Progenitor cell of endocrine pancreas (in vitro differentiated cells): ENCODE data around the gene ENOSF1. TPM values are rescaled to one million over a fixed set of nuclear protein-coding genes. Genes with fewer than 3 reads are reported as not detected.
"Not testable (repeated sequence)": the region's sequence is repeated elsewhere in the genome, so short reads cannot be mapped to it uniquely, and the experiment has no call there.

Experiments used
- DNase-seq: peaks from one replicate; pipeline ENCODE4 v3.0.0; 2021; ENCODE audit warnings: low spot score; ENCODE audit not compliant: unreplicated experiment
- H3K27ac Mint-ChIP-seq: 2 replicates; pipeline ENCODE4 v1.8.0; 2021; ENCODE audit warnings: mild to moderate bottlenecking, moderate library complexity, mixed read lengths
- H3K27me3 Mint-ChIP-seq: 2 replicates; pipeline ENCODE4 v1.8.0; 2021; ENCODE audit warnings: mixed read lengths
- H3K36me3 Mint-ChIP-seq: 2 replicates; pipeline ENCODE4 v1.8.0; 2022; ENCODE audit warnings: mixed read lengths; ENCODE audit not compliant: insufficient read depth
- H3K4me1 Mint-ChIP-seq: 2 replicates; pipeline ENCODE4 v1.8.0; 2021; ENCODE audit warnings: low read depth, mixed read lengths
- H3K4me3 Mint-ChIP-seq: 2 replicates; pipeline ENCODE4 v1.8.0; 2021; ENCODE audit warnings: low read depth, mild to moderate bottlenecking, moderate library complexity, mixed read lengths
- H3K9me3 Mint-ChIP-seq: 2 replicates; pipeline ENCODE4 v1.8.0; 2021; ENCODE audit warnings: low read depth, mixed read lengths
- total RNA-seq: library from RNA; stranded (reverse); gene quantifications from 2 replicates; pipeline ENCODE4 v1.2.1, GENCODE V29; 2021
- TF ChIP-seq, protein P1 (sequence below): fragments of 200-600 bp; sonication (generic); IDR thresholded peaks from one replicate; pipeline ENCODE4 v1.5.0; 2021; ENCODE audit warnings: antibody characterized with exemption, mild to moderate bottlenecking; ENCODE audit not compliant: unreplicated experiment

ENOSF1 gene
- total RNA-seq, 1 donor from 2014 or later = 70.8 TPM

DNA sequence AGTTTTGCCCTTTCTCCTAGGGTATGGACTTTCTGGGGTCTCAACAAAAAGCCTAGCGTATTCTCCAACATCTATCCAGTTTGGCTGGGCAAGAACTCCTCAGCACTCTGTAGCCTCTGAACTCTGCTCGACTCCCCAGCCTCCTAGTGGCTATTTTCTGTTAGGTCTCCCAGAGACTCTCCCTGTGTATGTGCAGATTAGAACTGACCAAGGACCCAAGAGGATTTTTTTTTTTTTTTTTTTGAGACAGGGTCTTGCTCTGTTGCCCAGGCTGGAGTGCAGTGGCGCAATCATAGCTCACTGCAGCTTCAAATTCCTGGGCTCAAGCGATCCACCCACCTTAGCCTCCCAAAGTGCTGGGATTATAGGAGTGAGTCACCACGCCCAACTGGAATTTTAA lies 17.7 kb upstream of the ENOSF1 start:
- H3K4me1 Mint-ChIP-seq, H3K27me3 Mint-ChIP-seq, H3K4me3 Mint-ChIP-seq, DNase-seq, H3K9me3 Mint-ChIP-seq: not testable (repeated sequence)
- TF ChIP-seq, protein P1, sequence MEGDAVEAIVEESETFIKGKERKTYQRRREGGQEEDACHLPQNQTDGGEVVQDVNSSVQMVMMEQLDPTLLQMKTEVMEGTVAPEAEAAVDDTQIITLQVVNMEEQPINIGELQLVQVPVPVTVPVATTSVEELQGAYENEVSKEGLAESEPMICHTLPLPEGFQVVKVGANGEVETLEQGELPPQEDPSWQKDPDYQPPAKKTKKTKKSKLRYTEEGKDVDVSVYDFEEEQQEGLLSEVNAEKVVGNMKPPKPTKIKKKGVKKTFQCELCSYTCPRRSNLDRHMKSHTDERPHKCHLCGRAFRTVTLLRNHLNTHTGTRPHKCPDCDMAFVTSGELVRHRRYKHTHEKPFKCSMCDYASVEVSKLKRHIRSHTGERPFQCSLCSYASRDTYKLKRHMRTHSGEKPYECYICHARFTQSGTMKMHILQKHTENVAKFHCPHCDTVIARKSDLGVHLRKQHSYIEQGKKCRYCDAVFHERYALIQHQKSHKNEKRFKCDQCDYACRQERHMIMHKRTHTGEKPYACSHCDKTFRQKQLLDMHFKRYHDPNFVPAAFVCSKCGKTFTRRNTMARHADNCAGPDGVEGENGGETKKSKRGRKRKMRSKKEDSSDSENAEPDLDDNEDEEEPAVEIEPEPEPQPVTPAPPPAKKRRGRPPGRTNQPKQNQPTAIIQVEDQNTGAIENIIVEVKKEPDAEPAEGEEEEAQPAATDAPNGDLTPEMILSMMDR = peak; percentile 35
- Mint-ChIP-seq H3K27ac (peak overlapping the region; percentile 29), H3K36me3 (peaks cover 24% of the 10 kb centered on the region)

DNA sequence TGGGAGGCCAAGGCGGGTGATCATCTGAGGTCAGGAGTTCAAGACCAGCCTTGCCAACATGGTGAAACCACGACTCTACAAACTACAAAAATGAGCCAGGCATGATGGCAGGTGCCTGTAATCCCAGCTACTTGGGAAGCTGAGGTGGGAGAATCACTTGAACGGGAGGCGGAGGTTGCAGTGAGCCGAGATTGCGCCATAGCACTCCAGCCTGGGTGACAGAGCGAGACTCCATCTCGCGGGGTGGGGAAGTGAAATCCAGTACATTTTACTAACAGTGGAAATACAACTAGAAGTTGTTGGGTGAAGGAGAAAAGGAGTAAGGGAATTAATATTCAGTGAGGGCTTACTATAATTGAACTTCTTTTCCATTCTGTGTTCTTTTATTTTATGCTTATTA lies 13.2 kb upstream of the ENOSF1 start:
- TF ChIP-seq, protein P1 = no peak
- DNase-seq = no peak
- no peaks in the 10 kb centered on the region for H3K9me3 Mint-ChIP-seq
- peaks cover 25% of the 10 kb centered on the region for H3K36me3 Mint-ChIP-seq
- H3K4me1 Mint-ChIP-seq = no peaks in the 10 kb centered on the region
- H3K4me3 Mint-ChIP-seq = no peak overlapping the region
- no peaks in the 10 kb centered on the region for H3K27me3 Mint-ChIP-seq
- H3K27ac Mint-ChIP-seq = no peak overlapping the region

DNA sequence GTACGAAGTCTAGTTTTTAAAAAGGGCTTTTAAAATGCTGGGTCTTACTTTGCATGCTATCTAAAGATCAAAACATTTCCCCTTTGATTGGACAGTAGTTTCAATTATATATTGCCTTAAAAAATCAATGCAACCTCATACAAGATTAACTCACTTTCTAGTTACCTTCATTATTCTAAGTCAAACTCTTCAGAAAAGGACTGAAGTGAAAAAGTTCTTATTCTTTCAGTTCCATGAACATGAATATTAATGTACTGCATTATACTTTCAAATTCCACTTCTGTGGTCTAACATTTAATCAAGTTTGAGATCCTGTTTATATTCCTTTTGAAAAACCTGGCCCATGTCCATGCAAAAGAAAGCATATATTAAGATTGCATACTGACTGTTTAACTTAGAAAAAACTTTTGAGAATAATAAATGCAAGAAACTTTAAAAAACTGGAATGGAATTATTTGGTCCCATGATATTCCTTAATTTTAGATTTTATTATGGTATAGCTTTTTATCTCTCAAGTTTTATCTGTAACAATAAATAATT lies 11.2 kb upstream of the ENOSF1 start:
- DNase-seq = no peak
- Mint-ChIP-seq H3K4me1 (no peaks in the 10 kb centered on the region), H3K4me3 (no peak overlapping the region), H3K27me3 (no peaks in the 10 kb centered on the region), H3K36me3 (peaks cover 25% of the 10 kb centered on the region), H3K27ac (no peak overlapping the region), H3K9me3 (no peaks in the 10 kb centered on the region)
- TF ChIP-seq, protein P1 = no peak

DNA sequence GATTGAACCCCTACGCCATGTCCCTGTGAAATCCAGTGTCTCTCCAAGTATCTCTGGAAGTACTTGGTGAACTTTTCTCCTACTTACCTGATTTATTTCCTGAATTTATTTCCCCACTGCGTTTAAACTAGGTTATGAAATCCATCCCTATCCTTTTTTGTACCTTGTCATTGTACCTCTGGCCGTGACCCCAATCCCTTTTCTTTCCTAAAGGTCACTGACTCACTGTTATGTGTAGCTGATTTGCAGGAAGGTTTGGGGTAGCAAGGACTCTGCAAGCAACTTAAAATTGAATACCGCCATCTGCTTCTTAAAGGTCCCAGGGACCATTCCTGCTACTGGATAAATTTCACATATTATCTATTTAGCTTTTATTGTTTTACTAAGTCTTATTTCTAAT lies 4.6 kb upstream of the ENOSF1 start:
- Mint-ChIP-seq H3K4me1 (no peaks in the 10 kb centered on the region), H3K36me3 (peaks cover 10% of the 10 kb centered on the region), H3K9me3 (no peaks in the 10 kb centered on the region), H3K27ac (no peak overlapping the region), H3K4me3 (no peak overlapping the region), H3K27me3 (no peaks in the 10 kb centered on the region)
- TF ChIP-seq, protein P1 = no peak
- DNase-seq = no peak

DNA sequence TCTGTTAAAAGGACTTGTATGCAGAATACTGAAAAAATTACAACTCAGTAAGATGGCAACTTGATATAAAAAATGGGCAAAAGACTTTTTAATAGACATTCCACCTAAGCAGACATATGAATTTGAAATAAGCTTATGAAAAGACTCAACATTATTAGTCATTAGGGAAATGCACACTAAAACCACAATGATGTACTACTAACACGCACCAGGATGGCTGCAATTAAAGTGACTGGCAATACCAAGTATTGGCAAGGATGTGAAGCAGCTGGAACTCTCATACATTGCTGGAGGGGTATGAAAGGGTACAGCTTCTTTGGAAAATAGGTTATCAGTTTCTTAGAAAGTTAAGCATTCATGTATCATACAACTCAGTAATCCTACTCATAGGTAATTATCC lies 3.2 kb upstream of the ENOSF1 start:
- no peaks in the 10 kb centered on the region for H3K9me3 Mint-ChIP-seq
- peaks cover 4% of the 10 kb centered on the region for H3K4me1 Mint-ChIP-seq
- TF ChIP-seq, protein P1 = no peak
- no peak overlapping the region for H3K27ac Mint-ChIP-seq
- H3K36me3 Mint-ChIP-seq = peaks cover 9% of the 10 kb centered on the region
- no peak overlapping the region for H3K4me3 Mint-ChIP-seq
- DNase-seq = no peak
- no peaks in the 10 kb centered on the region for H3K27me3 Mint-ChIP-seq
